Activated T-helper 17 cell treated with anti-CD3 and anti-CD28 coated beads, Interleukin-2, amount 50 U/mL, for 72 hours (primary cell): ENCODE results near the gene HOXA2. TPM values are rescaled to one million over a fixed set of nuclear protein-coding genes. Genes with fewer than 3 reads are reported as not detected.

Experiments used
- ATAC-seq: fragments of 150-1000 bp; cut with Tn5 transposase; replicated peaks from 2 replicates; pipeline ENCODE4 v1.10.0; 2021; ENCODE audit warnings: mild to moderate bottlenecking, moderate library complexity
- H3K27ac Mint-ChIP-seq: one replicate; pipeline ENCODE4 v1.8.0; 2022; ENCODE audit warnings: mixed read lengths
- H3K27me3 Mint-ChIP-seq: one replicate; pipeline ENCODE4 v1.8.0; 2022; ENCODE audit warnings: mixed read lengths
- H3K36me3 Mint-ChIP-seq: one replicate; pipeline ENCODE4 v1.8.0; 2022; ENCODE audit warnings: low read depth, mild to moderate bottlenecking, mixed read lengths
- H3K4me1 Mint-ChIP-seq: one replicate; pipeline ENCODE4 v1.8.0; 2022; ENCODE audit warnings: mixed read lengths
- H3K4me3 Mint-ChIP-seq: one replicate; pipeline ENCODE4 v1.8.0; 2022; ENCODE audit warnings: mild to moderate bottlenecking, mixed read lengths
- H3K9me3 Mint-ChIP-seq: one replicate; pipeline ENCODE4 v1.8.0; 2022; ENCODE audit warnings: mixed read lengths
- total RNA-seq, 2 donors: library from RNA; stranded (reverse); gene quantifications; one replicate each; pipeline ENCODE4 v1.2.3, GENCODE V29; 2022

HOXA2 gene
- total RNA-seq, 2 donors from 2014 or later, result not detected

DNA sequence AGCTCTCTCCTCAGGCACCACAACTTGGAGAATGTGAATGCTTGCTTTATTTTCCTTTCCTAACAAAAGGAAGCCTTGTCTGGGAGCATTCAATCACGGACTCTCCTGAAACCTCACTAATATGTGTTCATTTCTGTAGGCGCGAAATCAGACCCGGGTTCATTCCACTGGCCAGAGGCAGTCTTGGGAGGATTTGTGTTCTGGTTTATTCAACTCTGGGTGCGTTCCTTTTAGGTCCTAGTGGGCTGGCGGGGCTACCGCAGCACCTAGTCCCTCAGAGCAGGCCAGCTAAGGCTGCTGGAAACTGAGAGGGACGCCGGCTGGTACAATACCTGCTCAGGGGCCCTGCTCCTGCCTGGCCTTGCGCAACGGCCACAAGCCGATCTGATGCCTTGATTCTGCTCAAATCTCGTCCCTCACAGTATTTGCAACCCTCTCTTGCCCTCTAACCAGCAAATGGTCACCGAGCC is 20.6 kb upstream of the HOXA2 start:
- no peak overlapping the region for H3K27ac Mint-ChIP-seq
- no peaks in the 10 kb centered on the region for H3K4me1 Mint-ChIP-seq
- no peak for ATAC-seq
- no peaks in the 10 kb centered on the region for H3K9me3 Mint-ChIP-seq
- no peaks in the 10 kb centered on the region for H3K36me3 Mint-ChIP-seq
- no peak overlapping the region for H3K4me3 Mint-ChIP-seq
- H3K27me3 Mint-ChIP-seq, result peaks cover 39% of the 10 kb centered on the region

DNA sequence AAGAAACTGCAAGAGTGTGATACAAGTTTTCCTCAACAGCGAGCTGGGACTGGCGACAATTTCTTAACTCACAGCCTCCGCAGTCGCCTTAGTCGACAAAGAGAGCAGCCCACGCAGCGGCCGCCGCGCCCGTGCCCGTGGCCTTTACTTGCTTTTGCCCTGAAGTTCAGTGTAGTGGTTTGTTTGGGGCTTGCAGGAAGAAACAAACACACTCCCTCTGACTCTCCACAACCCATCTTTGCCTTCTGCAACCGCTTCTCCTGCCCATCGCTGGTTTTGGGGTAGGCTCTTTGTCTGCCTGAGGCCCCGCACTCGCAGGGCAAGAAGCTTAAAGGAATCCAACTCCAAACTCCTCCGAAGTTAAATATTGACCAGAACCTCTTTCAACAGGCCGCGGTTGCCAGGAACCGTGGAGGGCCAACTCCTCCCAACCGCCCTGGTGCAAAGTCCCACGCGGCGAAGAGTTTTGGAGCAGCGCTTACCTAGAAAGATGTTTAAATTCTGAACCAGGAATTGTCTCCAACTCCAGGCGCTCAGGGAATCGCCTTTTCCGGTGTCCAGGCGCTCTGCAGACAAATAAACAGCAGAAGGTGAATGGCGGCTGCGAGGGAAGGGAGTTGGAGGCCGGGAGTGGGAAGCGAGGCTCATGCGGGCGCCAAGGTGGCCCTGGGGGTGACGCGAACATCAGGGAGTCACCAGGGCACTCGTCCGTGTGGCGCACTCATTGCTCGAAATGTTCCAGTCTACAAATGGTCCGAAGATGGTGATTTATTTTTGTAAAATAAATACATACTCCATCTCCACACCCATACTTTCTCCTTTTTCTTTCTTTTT is 19.8 kb upstream of the HOXA2 start:
- H3K27me3 Mint-ChIP-seq, result peaks cover 31% of the 10 kb centered on the region
- H3K4me3 Mint-ChIP-seq, result no peak overlapping the region
- no peaks in the 10 kb centered on the region for H3K4me1 Mint-ChIP-seq
- no peaks in the 10 kb centered on the region for H3K36me3 Mint-ChIP-seq
- no peak for ATAC-seq
- no peak overlapping the region for H3K27ac Mint-ChIP-seq
- H3K9me3 Mint-ChIP-seq, result no peaks in the 10 kb centered on the region

DNA sequence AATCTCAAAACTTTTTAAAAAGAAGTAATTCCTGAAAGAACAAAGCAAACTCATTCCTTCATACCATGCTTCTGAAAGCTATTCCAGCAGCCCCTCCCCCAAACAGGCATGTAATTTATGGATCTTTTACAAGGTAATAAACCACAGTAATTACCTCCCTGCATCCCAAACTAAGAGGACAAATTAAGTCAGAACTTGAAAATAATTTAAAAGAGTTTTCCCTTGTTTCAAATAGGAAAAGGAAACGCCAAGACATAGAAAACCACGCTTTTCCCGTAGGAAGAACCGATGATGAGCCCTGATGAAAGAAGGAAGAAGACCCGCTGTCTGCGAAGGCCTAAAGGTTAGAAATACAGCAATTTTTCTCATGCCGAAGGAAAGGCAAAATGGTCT is 19.2 kb upstream of the HOXA2 start:
- no peak for ATAC-seq
- Mint-ChIP-seq H3K27ac (no peak overlapping the region), H3K36me3 (no peaks in the 10 kb centered on the region), H3K27me3 (peaks cover 25% of the 10 kb centered on the region), H3K4me3 (no peak overlapping the region), H3K9me3 (no peaks in the 10 kb centered on the region), H3K4me1 (no peaks in the 10 kb centered on the region)

DNA sequence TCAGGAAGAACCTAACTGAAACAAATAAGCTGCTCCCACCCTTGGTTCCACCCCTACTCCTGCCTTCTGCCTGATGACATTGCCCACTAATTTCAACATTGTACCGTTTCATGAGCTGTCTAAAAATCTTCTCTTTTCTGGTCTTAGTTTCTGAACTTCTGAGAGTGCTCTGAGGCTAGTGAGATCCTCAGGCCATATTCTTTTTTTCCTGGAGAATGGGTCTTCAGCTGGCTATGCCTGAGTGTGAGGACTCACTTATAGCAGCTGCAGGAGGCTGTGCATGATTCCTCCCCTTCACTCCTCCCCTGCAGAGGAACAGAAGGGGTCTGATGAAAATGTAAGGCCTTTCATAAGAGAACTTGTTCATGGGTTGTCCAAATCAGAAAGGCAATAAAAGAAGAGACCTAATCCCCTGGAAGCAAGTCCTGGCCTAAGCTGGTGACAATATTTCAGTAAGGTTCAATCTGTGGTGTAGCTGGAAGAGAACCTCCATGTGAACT is 17.0 kb upstream of the HOXA2 start:
- H3K9me3 Mint-ChIP-seq, result no peaks in the 10 kb centered on the region
- H3K27ac Mint-ChIP-seq, result no peak overlapping the region
- H3K4me3 Mint-ChIP-seq, result no peak overlapping the region
- peaks cover 6% of the 10 kb centered on the region for H3K27me3 Mint-ChIP-seq
- no peaks in the 10 kb centered on the region for H3K4me1 Mint-ChIP-seq
- no peaks in the 10 kb centered on the region for H3K36me3 Mint-ChIP-seq
- ATAC-seq, result no peak

DNA sequence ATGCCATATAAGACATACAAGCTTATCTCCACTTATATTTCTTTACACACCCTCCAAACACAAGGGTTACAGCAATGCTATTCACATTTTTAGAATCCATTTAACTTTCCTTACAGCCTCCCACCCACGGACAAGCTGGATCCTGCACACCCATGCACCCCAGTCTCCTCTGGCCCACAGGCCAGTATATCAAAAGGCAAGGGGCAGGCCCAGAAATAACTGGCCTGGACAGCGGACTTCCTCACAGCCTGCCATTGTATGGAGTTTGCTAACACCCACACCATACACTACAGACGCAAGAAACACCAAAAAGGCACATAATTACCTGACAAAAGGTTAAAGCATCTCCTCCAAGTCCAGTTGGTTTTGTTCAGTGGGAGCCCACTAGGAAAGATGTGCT is 16.1 kb upstream of the HOXA2 start:
- ATAC-seq, result no peak

DNA sequence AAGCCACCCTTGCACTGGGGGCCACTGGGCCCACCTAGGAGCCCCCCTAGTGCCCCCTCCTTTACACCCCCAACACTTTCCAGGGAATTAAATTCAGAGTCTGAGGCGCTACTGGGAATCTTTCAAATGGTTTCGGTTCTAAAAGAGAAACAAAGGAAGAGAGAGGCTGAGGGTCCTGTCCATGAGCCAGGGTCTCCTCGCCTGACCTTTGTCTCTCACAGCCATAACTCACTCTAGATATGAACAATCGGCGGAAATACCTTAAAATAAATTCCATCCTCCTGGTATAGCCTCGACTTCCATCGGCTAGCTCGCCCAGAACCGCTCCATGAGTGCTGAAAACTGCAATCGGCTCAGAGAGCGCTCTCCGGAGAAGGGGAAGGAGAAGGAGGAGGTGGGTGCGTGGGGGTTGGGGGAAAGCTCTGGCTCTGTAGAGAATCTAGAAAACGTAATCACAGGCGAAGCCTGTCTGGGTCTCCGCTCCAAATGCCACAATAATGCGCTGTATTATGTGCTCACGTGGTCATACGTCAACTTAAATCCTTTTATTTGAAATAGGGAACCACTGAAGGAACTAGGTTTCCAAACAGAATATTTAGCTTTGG is 15.5 kb upstream of the HOXA2 start:
- Mint-ChIP-seq H3K9me3 (no peaks in the 10 kb centered on the region), H3K27me3 (peaks cover 3% of the 10 kb centered on the region), H3K4me1 (no peaks in the 10 kb centered on the region), H3K27ac (no peak overlapping the region), H3K4me3 (no peak overlapping the region), H3K36me3 (no peaks in the 10 kb centered on the region)
- ATAC-seq, result no peak

More for the DNA sequence above, 16.1 kb upstream of the HOXA2 start:
- Mint-ChIP-seq H3K4me1 (no peaks in the 10 kb centered on the region), H3K4me3 (no peak overlapping the region), H3K27ac (no peak overlapping the region), H3K27me3 (no peaks in the 10 kb centered on the region), H3K9me3 (no peaks in the 10 kb centered on the region), H3K36me3 (no peaks in the 10 kb centered on the region)

DNA sequence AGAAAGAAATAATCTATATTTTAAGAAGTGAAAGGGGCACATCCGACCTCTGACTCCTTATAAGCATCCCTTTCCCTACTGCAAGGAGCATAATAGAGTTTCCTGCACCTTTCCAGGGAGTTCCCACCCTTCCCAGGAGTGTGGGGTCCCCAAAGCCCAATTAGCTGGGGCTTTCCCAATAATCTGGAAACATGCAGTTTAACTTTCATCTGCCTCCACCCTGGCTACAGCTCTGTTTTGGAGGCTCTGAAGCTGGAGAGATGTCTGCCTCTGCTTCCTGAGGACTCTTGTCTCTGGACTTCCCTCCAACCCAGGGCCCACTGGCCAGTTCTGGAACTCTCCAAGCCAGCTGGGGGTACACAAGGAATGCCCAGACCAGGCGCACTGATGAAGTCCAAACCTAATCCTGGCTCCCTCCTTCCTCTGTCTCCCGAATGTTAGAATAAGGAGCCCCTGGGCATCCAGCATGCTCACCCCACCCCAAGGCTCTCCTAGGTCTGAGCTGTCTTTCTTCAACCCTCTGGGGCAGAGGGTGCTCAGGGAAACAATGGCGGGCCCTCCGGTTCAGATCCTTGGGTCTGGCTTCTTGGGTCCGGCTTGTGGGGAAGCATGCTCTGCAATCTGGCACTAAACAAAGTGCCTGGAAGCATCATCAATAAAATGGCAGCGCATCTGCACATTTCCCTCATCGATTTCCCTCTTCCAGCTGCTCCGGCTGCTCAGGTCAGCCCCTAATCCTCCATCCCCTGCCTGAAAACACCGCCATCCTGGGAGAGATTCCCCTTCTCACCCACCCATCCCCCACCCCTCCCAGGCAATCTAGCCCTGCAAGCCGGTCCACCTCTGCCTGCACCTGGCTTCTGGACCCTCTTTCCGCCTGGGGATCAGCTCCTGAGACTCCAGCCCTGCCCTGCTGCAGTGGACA is 14.7 kb upstream of the HOXA2 start:
- ATAC-seq, result no peak
- Mint-ChIP-seq H3K9me3 (no peaks in the 10 kb centered on the region), H3K4me1 (no peaks in the 10 kb centered on the region), H3K27me3 (peaks cover 3% of the 10 kb centered on the region), H3K27ac (no peak overlapping the region), H3K4me3 (no peak overlapping the region), H3K36me3 (no peaks in the 10 kb centered on the region)

DNA sequence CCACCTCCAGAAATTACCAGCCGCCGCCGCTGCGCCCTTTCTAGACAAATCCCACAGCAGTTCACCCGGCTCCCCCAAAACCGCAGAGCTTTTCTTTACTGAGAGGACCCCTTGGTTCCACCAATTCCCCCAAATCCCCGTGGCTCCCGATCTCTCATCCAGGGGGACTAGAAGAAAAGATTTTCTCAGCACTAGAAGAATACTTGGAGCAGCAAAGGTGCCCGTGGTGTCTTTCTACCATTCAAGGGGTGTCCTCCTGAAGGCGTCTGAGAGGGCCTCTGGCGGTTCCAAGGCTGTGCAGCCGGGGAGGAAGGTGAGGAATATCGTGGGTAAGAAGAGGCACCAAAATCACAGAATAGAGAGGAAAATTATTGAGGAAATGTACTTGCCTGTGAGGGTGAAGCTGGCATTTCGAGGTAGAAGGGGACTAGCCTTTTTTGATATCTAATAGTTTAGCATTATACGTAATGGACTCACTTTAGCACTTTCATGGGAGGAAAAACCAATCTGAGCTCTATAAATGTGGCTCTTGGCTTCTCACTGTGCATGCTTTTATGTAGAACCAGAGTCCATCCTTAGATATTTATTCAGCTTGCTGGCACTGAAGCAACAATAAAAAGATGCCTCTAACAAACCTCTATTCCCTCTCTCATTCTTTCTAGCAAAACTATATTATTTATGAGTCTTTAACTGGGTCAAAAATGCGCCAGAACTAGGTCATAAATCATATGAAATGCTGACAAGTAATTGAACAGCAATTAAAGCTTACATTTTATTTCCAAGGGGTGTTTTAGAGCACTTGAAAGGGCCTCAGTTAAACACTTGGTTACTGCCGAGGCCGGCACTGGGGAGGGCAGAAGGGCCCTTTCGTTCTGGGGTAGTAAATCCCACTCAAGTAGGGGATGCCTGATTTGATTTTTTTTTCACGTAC is 13.8 kb upstream of the HOXA2 start:
- peaks cover 7% of the 10 kb centered on the region for H3K27me3 Mint-ChIP-seq
- H3K9me3 Mint-ChIP-seq, result no peaks in the 10 kb centered on the region
- H3K4me3 Mint-ChIP-seq, result no peak overlapping the region
- H3K4me1 Mint-ChIP-seq, result no peaks in the 10 kb centered on the region
- no peaks in the 10 kb centered on the region for H3K36me3 Mint-ChIP-seq
- no peak overlapping the region for H3K27ac Mint-ChIP-seq
- no peak for ATAC-seq

DNA sequence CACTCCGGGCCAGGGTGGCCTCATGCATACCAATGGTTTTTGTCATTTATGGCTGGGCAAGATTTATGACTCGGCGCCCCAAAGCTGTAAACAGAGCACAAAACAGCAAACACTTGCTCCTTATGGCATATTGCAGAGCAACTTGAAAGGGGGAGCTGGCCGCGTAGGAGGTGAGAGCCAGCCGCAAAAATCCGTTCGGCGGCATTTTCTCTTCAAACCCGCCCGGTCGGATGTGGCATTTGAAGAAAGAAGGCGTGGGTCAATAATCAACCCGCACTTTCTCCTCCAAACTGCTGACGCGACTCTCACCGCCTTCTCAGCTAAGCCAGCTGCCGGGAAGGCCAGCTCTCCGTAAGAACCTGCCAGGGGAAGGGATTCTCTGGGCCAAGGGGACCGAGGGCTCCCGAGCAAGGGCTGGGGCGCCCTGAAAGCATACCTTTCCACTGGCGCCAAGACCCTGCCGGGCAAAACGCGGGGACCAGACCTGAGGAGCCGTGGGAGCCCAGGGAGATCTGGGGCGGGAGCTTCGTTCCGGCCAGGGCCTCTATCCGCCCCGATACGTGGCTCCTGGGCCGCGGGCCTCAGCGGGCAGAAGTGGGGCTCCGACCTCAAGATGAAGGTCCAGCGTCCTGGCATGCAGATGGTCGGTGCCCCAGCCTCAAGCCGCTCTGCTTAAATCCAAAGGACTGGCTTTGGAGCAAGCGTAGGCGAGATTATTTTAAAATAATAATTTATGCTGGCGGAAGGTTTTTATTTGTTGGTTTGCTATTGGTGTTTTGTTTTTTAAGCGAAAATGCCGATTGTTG is 12.9 kb upstream of the HOXA2 start:
- Mint-ChIP-seq H3K36me3 (no peaks in the 10 kb centered on the region), H3K4me1 (no peaks in the 10 kb centered on the region), H3K27me3 (peaks cover 7% of the 10 kb centered on the region), H3K4me3 (no peak overlapping the region), H3K27ac (no peak overlapping the region), H3K9me3 (no peaks in the 10 kb centered on the region)
- ATAC-seq, result no peak

DNA sequence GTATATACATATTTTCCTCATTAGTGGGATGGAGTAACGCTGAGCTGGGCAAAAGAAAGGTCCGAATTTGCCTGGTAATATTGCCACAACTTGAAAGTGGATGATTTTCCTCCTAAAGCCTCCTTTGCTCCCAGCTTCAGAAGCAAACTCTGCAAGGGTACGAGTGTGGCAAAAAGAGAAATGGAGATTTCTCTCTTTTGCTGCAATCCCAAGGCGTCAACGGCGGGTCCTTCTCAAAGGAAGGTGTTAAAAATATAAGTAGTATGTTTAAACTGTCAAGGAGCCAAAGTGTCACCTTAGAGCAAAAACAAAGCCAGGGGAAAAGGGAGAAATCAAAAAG is 12.4 kb upstream of the HOXA2 start:
- Mint-ChIP-seq H3K9me3 (no peaks in the 10 kb centered on the region), H3K4me1 (no peaks in the 10 kb centered on the region), H3K27ac (no peak overlapping the region), H3K36me3 (no peaks in the 10 kb centered on the region), H3K27me3 (peaks cover 7% of the 10 kb centered on the region), H3K4me3 (no peak overlapping the region)
- no peak for ATAC-seq

DNA sequence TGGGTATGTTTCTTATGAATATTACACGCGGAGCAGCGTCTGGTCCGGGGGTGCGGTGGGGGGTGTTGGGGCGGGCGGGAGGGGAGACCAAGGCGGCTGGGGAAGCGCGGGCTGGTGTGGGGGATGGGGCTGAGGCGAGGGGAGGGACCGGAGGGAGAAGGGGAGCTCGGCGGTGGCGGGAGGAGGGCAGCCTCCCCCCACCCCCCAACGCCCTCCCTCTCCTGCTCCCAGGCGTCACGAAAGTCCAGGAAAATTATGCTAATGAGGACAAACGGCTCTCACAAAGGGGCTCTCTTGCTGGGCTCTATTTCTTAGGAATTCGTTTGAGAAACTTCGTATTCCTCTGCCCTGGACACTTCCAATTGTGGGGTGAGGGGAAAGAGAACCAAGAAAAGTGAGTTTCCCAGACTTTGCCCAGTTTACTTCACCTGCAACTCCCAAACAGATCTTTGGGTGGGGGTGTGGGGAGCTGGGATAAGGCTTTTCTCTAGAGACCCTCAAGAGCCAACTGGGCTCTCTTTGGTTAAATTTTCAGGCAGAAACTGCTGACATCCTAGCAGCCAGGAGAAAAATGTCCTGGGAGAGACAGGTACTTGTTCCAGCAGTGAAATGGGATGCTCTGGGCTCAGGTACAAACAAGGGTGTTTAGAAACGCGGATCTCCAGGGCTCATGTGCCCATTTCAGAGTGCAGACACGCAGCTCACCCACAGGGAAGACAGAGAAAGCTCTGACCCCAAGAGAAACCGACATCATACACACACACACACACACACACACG is 11.7 kb upstream of the HOXA2 start:
- H3K4me3 Mint-ChIP-seq, result no peak overlapping the region
- peaks cover 7% of the 10 kb centered on the region for H3K27me3 Mint-ChIP-seq
- no peak for ATAC-seq
- H3K27ac Mint-ChIP-seq, result no peak overlapping the region
- H3K4me1 Mint-ChIP-seq, result no peaks in the 10 kb centered on the region
- no peaks in the 10 kb centered on the region for H3K36me3 Mint-ChIP-seq
- no peaks in the 10 kb centered on the region for H3K9me3 Mint-ChIP-seq

DNA sequence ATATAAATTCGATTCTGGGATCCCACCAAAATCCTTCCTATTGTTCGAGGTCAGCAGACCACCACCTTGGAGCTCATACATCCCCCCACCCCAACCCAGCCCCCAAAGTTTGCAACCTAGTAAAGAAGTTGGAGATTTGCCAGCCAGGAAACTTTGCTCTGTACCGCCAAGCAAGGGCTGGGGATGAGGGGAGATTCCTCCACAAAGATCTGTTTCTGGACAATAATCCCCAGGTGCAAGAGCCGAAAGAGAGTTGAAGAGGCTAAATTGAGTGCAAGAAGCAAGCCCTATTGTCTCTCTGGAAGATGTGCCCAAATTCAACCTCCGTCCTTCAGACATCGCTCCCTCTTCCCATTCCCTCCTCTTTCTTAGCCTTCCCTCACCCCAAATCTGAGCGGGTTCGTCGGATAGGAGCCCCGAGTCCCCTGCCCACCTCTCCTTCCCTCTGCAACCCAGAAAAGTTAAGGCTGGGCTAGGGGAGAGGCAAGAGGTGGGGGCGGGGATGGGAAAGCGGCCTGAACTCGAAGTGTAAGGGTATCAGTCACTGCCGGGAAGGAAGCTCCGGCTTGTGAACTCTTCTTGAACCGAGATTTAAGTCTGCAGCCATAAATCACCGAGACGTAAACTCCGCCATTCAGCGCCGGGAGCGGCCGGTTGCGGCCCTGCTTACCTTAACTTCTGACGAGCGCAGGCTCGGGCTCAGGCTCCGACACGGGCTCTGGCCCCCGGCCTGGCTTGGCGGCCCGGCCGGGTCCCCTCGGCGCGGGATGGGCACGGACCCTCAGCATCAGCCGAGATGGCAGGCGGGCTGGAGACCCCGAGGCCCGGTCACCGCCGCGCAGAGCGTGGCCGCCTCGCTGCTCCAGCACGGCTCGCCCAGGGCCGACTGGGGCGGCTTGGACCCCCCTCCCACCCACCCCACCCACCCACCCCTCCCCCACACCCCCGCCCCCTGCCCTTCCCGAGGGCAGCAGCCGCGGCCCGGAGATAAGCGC is 10.8 kb upstream of the HOXA2 start:
- Mint-ChIP-seq H3K27me3 (peaks cover 7% of the 10 kb centered on the region), H3K4me1 (no peaks in the 10 kb centered on the region), H3K27ac (no peak overlapping the region), H3K9me3 (no peaks in the 10 kb centered on the region), H3K4me3 (no peak overlapping the region), H3K36me3 (no peaks in the 10 kb centered on the region)
- no peak for ATAC-seq
